Thoracic aorta (tissue), 2 donors: Measurements from ENCODE around the gene TEX52. TPM values are rescaled to one million over a fixed set of nuclear protein-coding genes. Genes with fewer than 3 reads are reported as not detected.
"Not testable (repeated sequence)": the region's sequence is repeated elsewhere in the genome, so short reads cannot be mapped to it uniquely, and the experiment has no call there.

Experiments used
- ATAC-seq: fragments of 150-250 bp; one replicate; pipeline ENCODE4 v1.8.0; 2017; ENCODE audit warnings: low read depth; ENCODE audit not compliant: insufficient number of reproducible peaks, low FRiP score
- DNase-seq: peaks from one replicate; pipeline ENCODE4 v3.0.0-alpha.2; 2020; ENCODE audit warnings: low spot score
- H3K27ac ChIP-seq, 2 donors: fragments of 200-600 bp; sonication (generic); 1 replicate in 1 of 2; 2 replicates in 1 of 2; pipeline ENCODE4 v1.5.1; 2016; ENCODE audit warnings: mild to moderate bottlenecking in 2 of 2, moderate library complexity in 2 of 2
- H3K27me3 ChIP-seq: fragments of 200-600 bp; sonication (generic); replicated peaks from 2 replicates; pipeline ENCODE4 v1.6.0; 2016; ENCODE audit warnings: mild to moderate bottlenecking; ENCODE audit not compliant: insufficient read depth
- H3K36me3 ChIP-seq: fragments of 200-600 bp; sonication (generic); one replicate; pipeline ENCODE4 v1.5.1; 2016
- H3K4me1 ChIP-seq, 2 donors: fragments of 200-600 bp; sonication (generic); 1 replicate in 1 of 2; 2 replicates in 1 of 2; pipeline versions ENCODE4 v1.5.1 to v1.6.0; 2016; ENCODE audit warnings: low read depth in 2 of 2, mild to moderate bottlenecking in 1 of 2; ENCODE audit not compliant: control insufficient read depth in 1 of 2
- H3K4me3 ChIP-seq: fragments of 200-600 bp; sonication (generic); 2 replicates; pipeline ENCODE4 v1.5.1; 2016; ENCODE audit warnings: mild to moderate bottlenecking
- H3K9me3 ChIP-seq: fragments of 200-600 bp; sonication (generic); 2 replicates; pipeline ENCODE4 v1.5.1; 2016
- CTCF ChIP-seq: fragments of 200-600 bp; sonication (generic); IDR thresholded peaks from one replicate; pipeline ENCODE4 v1.5.1; 2019; ENCODE audit warnings: antibody characterized with exemption
- total RNA-seq, 2 donors: library from RNA; depleted of rRNA; stranded (reverse); fragments of >200 nt; gene quantifications; one replicate each; pipeline versions ENCODE4 v1.1.0 to v1.2.3, GENCODE V29; 2016

Gene TEX52
- total RNA-seq, 2 donors from 2014 or later = not detected

GRCh38 chr12:2879853-2880252 lies 23.0 kb upstream of the TEX52 start:
- no peak for DNase-seq
- H3K27ac ChIP-seq = no peak overlapping the region
- no peaks in the 10 kb centered on the region for H3K36me3 ChIP-seq
- no peaks in the 10 kb centered on the region for H3K9me3 ChIP-seq
- H3K4me3 ChIP-seq = no peak overlapping the region
- ATAC-seq = no peak
- H3K27me3 ChIP-seq = no peaks in the 10 kb centered on the region
- no peak for TF ChIP-seq CTCF
- H3K4me1 ChIP-seq = peaks cover 11 to 18% of the 10 kb centered on the region in 2 donors

GRCh38 chr12:2877953-2878732 lies 21.3 kb upstream of the TEX52 start:
- Histone ChIP-seq H3K27me3 (no peaks in the 10 kb centered on the region), H3K9me3 (no peaks in the 10 kb centered on the region), H3K4me1 (peaks cover 11 to 18% of the 10 kb centered on the region in 2 donors), H3K27ac (peak overlapping the region; percentile 73 to 82), H3K36me3 (no peaks in the 10 kb centered on the region), H3K4me3 (peak overlapping the region; percentile 81)
- ATAC-seq (no peak), DNase-seq (no peak)
- no peak for TF ChIP-seq CTCF

GRCh38 chr12:2877047-2877952 lies 20.5 kb upstream of the TEX52 start, which contains the start of the genes FOXM1 and RHNO1:
Gene FOXM1, minus strand, starts transcription at chr12:2877174. Its CDS starts 2,696 bp downstream, at chr12:2874478.
Gene RHNO1, plus strand, starts transcription at chr12:2877223. Its CDS starts 8,144 bp downstream, at chr12:2885367.
- Histone ChIP-seq H3K27ac (peak within 1 kb of the TSS; percentile 73 to 82), H3K4me3 (peak within 1 kb of the TSS; percentile 81), H3K9me3 (no peaks in the 10 kb centered on the region), H3K36me3 (no peaks in the 10 kb centered on the region), H3K4me1 (peaks cover 11 to 18% of the 10 kb centered on the region in 2 donors), H3K27me3 (no peaks in the 10 kb centered on the region)
- peak; percentile 63 for DNase-seq
- peak; percentile 42 for TF ChIP-seq CTCF
- peak; percentile 93 for ATAC-seq

- Histone ChIP-seq H3K9me3 (no peaks in the 10 kb centered on the region), H3K4me1 (peaks cover 11 to 18% of the 10 kb centered on the region in 2 donors), H3K4me3 (peak overlapping the region; percentile 81), H3K27ac (peak overlapping the region; percentile 73 to 82), H3K36me3 (no peaks in the 10 kb centered on the region), H3K27me3 (no peaks in the 10 kb centered on the region)
- TF ChIP-seq CTCF = no peak
- peak; percentile 13 for ATAC-seq
- no peak for DNase-seq
These were observed 19.7 kb upstream of the TEX52 start for GRCh38 chr12:2876431-2877046.

- not testable (repeated sequence) for H3K36me3 ChIP-seq, H3K27me3 ChIP-seq, ATAC-seq, H3K27ac ChIP-seq, H3K4me3 ChIP-seq, H3K9me3 ChIP-seq, DNase-seq, H3K4me1 ChIP-seq
These were observed 12.3 kb upstream of the TEX52 start for GRCh38 chr12:2868986-2869632.
